Measurements from ENCODE around the gene JUP. TPM values are rescaled to one million over a fixed set of nuclear protein-coding genes. Genes with fewer than 3 reads are reported as not detected.

JUP gene
- total and polyA plus RNA-seq, 10 of the 15 experiments (the other 5 are each of a cell fraction or from before 2014, with no cell fraction given) = 1.5 to 36.3 (median 11.6) TPM

GRCh38 chr17:41734949-41735313 lies 51.6 kb downstream of the JUP start (continued):
- TF ChIP-seq ZBTB40 (IDR thresholded peaks at IDR 0.05; ENCODE audit: borderline replicate concordance) (no peak), CUX1 (IDR thresholded peaks at IDR 0.05; ENCODE audit: insufficient replicate concordance, low read depth, low read length) (no peak), LARP7 (IDR thresholded peaks at IDR 0.05) (no peak), NRF1 (conservative IDR thresholded peaks at IDR 0.05; ENCODE audit: low read depth, low read length) (no peak)

Measured in GM12878 (cell line).